AG04449 (cell line): ENCODE measurements around the gene GPATCH2L.

Experiments used
- CTCF ChIA-PET: fragments of 350-600 bp; formaldehyde crosslinking; extraction: SDS; loops from one replicate; lab custom pipeline; 2021; ENCODE audit warnings: antibody characterized with exemption; lab: Yijun Ruan, JAX
- POLR2A ChIA-PET: fragments of 400-600, 350-600 bp; formaldehyde crosslinking; extraction: SDS; loops from one replicate; lab custom pipeline; 2020; ENCODE audit warnings: antibody characterized with exemption, inconsistent platforms; lab: Yijun Ruan, JAX
- DNase-seq: peaks from one replicate; pipeline ENCODE4 v3.0.0-alpha.2; 2010; ENCODE audit warnings: low read depth, low spot score
- H3K4me3 ChIP-seq: 2 replicates; pipeline ENCODE4 v1.5.1; 2011; ENCODE audit warnings: low read depth, mild to moderate bottlenecking, control low read depth, low read length
- TF ChIP-seq, protein P1 (sequence below): IDR thresholded peaks from one replicate; pipeline ENCODE4 v1.5.1; 2011; ENCODE audit warnings: mild to moderate bottlenecking, moderate library complexity, low read length, control low read depth, inconsistent platforms; ENCODE audit not compliant: insufficient read depth; ENCODE audit errors: missing control alignments

GPATCH2L gene

DNA sequence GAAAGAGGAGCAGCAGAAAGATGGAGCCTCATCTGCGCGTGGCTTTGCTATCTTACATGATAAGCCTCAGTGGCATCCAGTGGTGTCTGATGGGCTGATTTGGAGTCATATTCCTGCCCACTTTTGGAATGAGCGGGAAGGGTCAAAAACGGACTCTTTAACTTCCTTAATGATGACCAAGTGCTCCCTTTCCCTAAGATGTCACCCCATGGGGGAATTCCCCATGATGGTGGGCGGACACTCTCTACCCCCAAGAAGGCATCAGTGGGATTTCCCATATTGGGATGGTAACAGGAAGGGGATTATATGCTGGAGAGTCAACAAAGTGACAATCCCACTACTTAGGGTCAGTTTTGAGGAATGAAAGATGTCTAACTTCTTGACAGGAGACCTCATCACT, 110.9 kb downstream of the GPATCH2L start:
- ChIA-PET POLR2A (no interaction called here), CTCF (no interaction called here)
- TF ChIP-seq, protein P1, sequence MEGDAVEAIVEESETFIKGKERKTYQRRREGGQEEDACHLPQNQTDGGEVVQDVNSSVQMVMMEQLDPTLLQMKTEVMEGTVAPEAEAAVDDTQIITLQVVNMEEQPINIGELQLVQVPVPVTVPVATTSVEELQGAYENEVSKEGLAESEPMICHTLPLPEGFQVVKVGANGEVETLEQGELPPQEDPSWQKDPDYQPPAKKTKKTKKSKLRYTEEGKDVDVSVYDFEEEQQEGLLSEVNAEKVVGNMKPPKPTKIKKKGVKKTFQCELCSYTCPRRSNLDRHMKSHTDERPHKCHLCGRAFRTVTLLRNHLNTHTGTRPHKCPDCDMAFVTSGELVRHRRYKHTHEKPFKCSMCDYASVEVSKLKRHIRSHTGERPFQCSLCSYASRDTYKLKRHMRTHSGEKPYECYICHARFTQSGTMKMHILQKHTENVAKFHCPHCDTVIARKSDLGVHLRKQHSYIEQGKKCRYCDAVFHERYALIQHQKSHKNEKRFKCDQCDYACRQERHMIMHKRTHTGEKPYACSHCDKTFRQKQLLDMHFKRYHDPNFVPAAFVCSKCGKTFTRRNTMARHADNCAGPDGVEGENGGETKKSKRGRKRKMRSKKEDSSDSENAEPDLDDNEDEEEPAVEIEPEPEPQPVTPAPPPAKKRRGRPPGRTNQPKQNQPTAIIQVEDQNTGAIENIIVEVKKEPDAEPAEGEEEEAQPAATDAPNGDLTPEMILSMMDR: no peak
- H3K4me3 ChIP-seq: no peak overlapping the region
- DNase-seq: no peak
